ENCODE results near the gene KREMEN2.

GRCh38 chr16:2980227-2981176, 16.4 kb downstream of the KREMEN2 start, which contains the start of gene PKMYT1:
- TF ChIP-seq CTCF (IDR thresholded peaks at IDR 0.05; ENCODE audit: poor library complexity) (no peak), EZH2 (IDR thresholded peaks at IDR 0.05; ENCODE audit: borderline replicate concordance) (no peak), EZH2phosphoT487 (IDR thresholded peaks at IDR 0.05; ENCODE audit: low read depth, severe bottlenecking, unreplicated experiment) (no peak)
